ENCODE data around the gene TLL1.

GRCh38 chr4:165872461-165873297, at the start of gene TLL1:
- TF ChIP-seq CTCF (conservative IDR thresholded peaks at IDR 0.05) (no peak), ZFX (IDR thresholded peaks at IDR 0.05) (no peak)

All from C4-2B (cell line).